Activated CD4-positive, alpha-beta T cell treated with anti-CD3 and anti-CD28 coated beads, Interleukin-2, amount 50 U/mL, for 16 hours (primary cell): ENCODE data around the gene GXYLT2.
"Not testable (repeated sequence)": the region's sequence is repeated elsewhere in the genome, so short reads cannot be mapped to it uniquely, and the experiment has no call there.

Source experiments
- DNase-seq: peaks from one replicate; pipeline ENCODE4 v3.0.0-alpha.2; 2020

GXYLT2 gene

GRCh38 chr3:72892870-72893269, 5.0 kb downstream of the GXYLT2 start:
- no peak for DNase-seq

- DNase-seq, result no peak
These were observed 7.2 kb downstream of the GXYLT2 start for GRCh38 chr3:72894976-72895552.

- no peak for DNase-seq
These were observed 9.3 kb downstream of the GXYLT2 start for GRCh38 chr3:72896996-72897757.

- DNase-seq, result no peak
These were observed 9.8 kb downstream of the GXYLT2 start for GRCh38 chr3:72897758-72898007.

GRCh38 chr3:72899349-72899765, 11.5 kb downstream of the GXYLT2 start:
- DNase-seq, result no peak

GRCh38 chr3:72900048-72900447, 12.2 kb downstream of the GXYLT2 start:
- no peak for DNase-seq

GRCh38 chr3:72901840-72902239, 14.0 kb downstream of the GXYLT2 start:
- DNase-seq, result no peak

- no peak for DNase-seq
These were observed 15.2 kb downstream of the GXYLT2 start for GRCh38 chr3:72903004-72903403.

GRCh38 chr3:72904163-72904562, 16.3 kb downstream of the GXYLT2 start:
- no peak for DNase-seq

- no peak for DNase-seq
These were observed 18.3 kb downstream of the GXYLT2 start for GRCh38 chr3:72906154-72906553.

GRCh38 chr3:72907131-72907711, 19.4 kb downstream of the GXYLT2 start:
- no peak for DNase-seq

GRCh38 chr3:72907731-72908620, 20.1 kb downstream of the GXYLT2 start:
- DNase-seq, result no peak

- DNase-seq, result no peak
These were observed 21.7 kb downstream of the GXYLT2 start for GRCh38 chr3:72909591-72909990.

- DNase-seq, result no peak
These were observed 24.7 kb downstream of the GXYLT2 start for GRCh38 chr3:72912532-72912931.

GRCh38 chr3:72914383-72914782, 26.5 kb downstream of the GXYLT2 start:
- no peak for DNase-seq

GRCh38 chr3:72916250-72916649, 28.4 kb downstream of the GXYLT2 start:
- no peak for DNase-seq

GRCh38 chr3:72919520-72919919, 31.7 kb downstream of the GXYLT2 start:
- DNase-seq, result no peak

- DNase-seq, result no peak
These were observed 36.2 kb downstream of the GXYLT2 start for GRCh38 chr3:72924055-72924454.

GRCh38 chr3:72928781-72929735, 41.2 kb downstream of the GXYLT2 start:
- DNase-seq, result not testable (repeated sequence)

GRCh38 chr3:72930754-72931153, 42.9 kb downstream of the GXYLT2 start:
- DNase-seq, result no peak

- DNase-seq, result no peak
These were observed 44.6 kb downstream of the GXYLT2 start for GRCh38 chr3:72932416-72932815.
